OCI-LY7 (cell line): ENCODE measurements around the gene ALK. TPM values are rescaled to one million over a fixed set of nuclear protein-coding genes. Genes with fewer than 3 reads are reported as not detected.

ENCODE experiments used
- BruUV-seq: library from RNA; stranded (reverse); fragments of 400-500 nt; replicated peaks from 2 replicates; lab custom pipeline; 2021; lab: Mats Ljungman, UMichigan
- CTCF ChIA-PET: fragments of 300-600 bp; sonication (Branson Sonifier 250); formaldehyde crosslinking; loops from one replicate; lab custom pipeline; 2022; ENCODE audit warnings: antibody characterized with exemption; ENCODE audit not compliant: unreplicated experiment; lab: Charles Lee
- POLR2A ChIA-PET: fragments of 300-600 bp; sonication (Branson Sonifier 250); formaldehyde crosslinking; loops from one replicate; lab custom pipeline; 2022; ENCODE audit warnings: antibody characterized with exemption; lab: Charles Lee
- DNase-seq: peaks from one replicate; pipeline ENCODE4 v3.0.0-alpha.2; 2015; ENCODE audit warnings: low spot score
- H2AFZ ChIP-seq: fragments of 200-600 bp; sonication (generic), shearing (Covaris generic); 2 replicates; pipeline ENCODE4 v1.6.1; 2014; ENCODE audit warnings: mild to moderate bottlenecking, antibody characterized with exemption, low read length, moderate library complexity
- H3K27ac ChIP-seq: fragments of 200-600 bp; sonication (generic); 2 replicates; pipeline ENCODE4 v1.5.1; 2014; ENCODE audit warnings: mixed run types, low read depth, mild to moderate bottlenecking, moderate library complexity, low read length, inconsistent platforms; ENCODE audit not compliant: poor library complexity, severe bottlenecking
- H3K36me3 ChIP-seq: fragments of 200-600 bp; sonication (generic); 2 replicates; pipeline ENCODE4 v1.6.1; 2014; ENCODE audit warnings: mild to moderate bottlenecking, antibody characterized with exemption, low read length, moderate library complexity, mixed read lengths; ENCODE audit not compliant: insufficient read depth
- H3K4me1 ChIP-seq: fragments of 200-600 bp; sonication (generic); 2 replicates; pipeline ENCODE4 v1.5.1; 2014; ENCODE audit warnings: mild to moderate bottlenecking, low read length; ENCODE audit not compliant: insufficient read depth, poor library complexity, severe bottlenecking
- H3K4me2 ChIP-seq: fragments of 200-600 bp; sonication (generic); 2 replicates; pipeline ENCODE4 v1.6.1; 2014; ENCODE audit warnings: mild to moderate bottlenecking, low read length
- H3K4me3 ChIP-seq: fragments of 200-600 bp; sonication (generic); 2 replicates; pipeline ENCODE4 v1.5.1; 2014; ENCODE audit warnings: mild to moderate bottlenecking, low read depth, low read length; ENCODE audit not compliant: poor library complexity, severe bottlenecking
- H3K79me2 ChIP-seq: fragments of 200-600 bp; sonication (generic); 2 replicates; pipeline ENCODE4 v1.6.1; 2016; ENCODE audit warnings: low read depth, mild to moderate bottlenecking, low read length, moderate library complexity, mixed read lengths; ENCODE audit not compliant: insufficient read depth
- H3K9me2 ChIP-seq: fragments of 200-600 bp; sonication (generic); 2 replicates; pipeline ENCODE4 v1.6.1; 2016; ENCODE audit warnings: mild to moderate bottlenecking, low read length, mixed read lengths; ENCODE audit not compliant: insufficient read depth
- H3K9me3 ChIP-seq: fragments of 200-600 bp; sonication (generic); 2 replicates; pipeline ENCODE4 v1.6.1; 2014; ENCODE audit warnings: mild to moderate bottlenecking, mixed run types, low read length, mixed read lengths
- H4K20me1 ChIP-seq: fragments of 200-600 bp; sonication (generic); 2 replicates; pipeline ENCODE4 v1.6.1; 2014; ENCODE audit warnings: mild to moderate bottlenecking, antibody characterized with exemption, low read length, moderate library complexity, mixed read lengths; ENCODE audit not compliant: insufficient read depth
- EZH2phosphoT487 ChIP-seq: fragments of 200-600 bp; sonication (generic); IDR thresholded peaks from 2 replicates; pipeline ENCODE4 v1.6.1; 2018; ENCODE audit warnings: low read depth, borderline replicate concordance, mild to moderate bottlenecking, mixed run types, antibody characterized with exemption, low read length, moderate library complexity, mixed read lengths
- intact Hi-C: fragments of 100-400 bp; cut with micrococcal nuclease; formaldehyde crosslinking; loops from one replicate; pipeline ENCODE4 v1.10.0; 2022; ENCODE audit not compliant: unreplicated experiment
- total RNA-seq, 2 experiments: library from RNA; depleted of rRNA in 1 of 2; stranded (reverse); fragments of >200 nt in 1 of 2; shearing (Covaris generic) in 1 of 2; gene quantifications; 2 replicates each; pipeline ENCODE4 v1.2.3, GENCODE V29; 2014 to 2022
- TF ChIP-seq, protein P1 (sequence below): fragments of 200-600 bp; sonication (generic); conservative IDR thresholded peaks from 2 replicates; pipeline ENCODE4 v1.5.1; 2014; ENCODE audit warnings: mild to moderate bottlenecking, antibody characterized with exemption, low read length, moderate library complexity, mixed read lengths

The ALK gene
- total RNA-seq, 2 experiments from 2014 or later: 0.09 TPM; not detected in 1

DNA sequence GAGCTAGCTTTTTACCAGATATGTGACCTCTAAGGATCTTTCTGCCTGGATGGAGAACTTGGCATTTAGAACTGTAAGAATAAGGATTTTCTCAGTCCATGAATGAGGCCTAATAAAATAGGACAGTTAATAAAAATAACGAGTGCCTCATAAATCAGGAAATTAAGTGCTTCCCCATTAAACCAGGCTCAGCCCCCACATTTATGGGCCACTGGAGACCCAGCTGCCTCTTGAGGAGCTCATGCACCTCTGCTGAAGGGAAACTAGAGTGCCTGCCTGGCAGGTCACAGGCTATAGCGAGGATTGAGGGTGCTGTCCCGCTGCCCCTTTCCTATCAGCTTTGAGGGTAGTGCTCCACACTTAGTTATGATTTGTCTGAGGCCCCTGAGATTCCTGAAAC lies 158.0 kb downstream of the ALK start:
- TF ChIP-seq, protein P1, sequence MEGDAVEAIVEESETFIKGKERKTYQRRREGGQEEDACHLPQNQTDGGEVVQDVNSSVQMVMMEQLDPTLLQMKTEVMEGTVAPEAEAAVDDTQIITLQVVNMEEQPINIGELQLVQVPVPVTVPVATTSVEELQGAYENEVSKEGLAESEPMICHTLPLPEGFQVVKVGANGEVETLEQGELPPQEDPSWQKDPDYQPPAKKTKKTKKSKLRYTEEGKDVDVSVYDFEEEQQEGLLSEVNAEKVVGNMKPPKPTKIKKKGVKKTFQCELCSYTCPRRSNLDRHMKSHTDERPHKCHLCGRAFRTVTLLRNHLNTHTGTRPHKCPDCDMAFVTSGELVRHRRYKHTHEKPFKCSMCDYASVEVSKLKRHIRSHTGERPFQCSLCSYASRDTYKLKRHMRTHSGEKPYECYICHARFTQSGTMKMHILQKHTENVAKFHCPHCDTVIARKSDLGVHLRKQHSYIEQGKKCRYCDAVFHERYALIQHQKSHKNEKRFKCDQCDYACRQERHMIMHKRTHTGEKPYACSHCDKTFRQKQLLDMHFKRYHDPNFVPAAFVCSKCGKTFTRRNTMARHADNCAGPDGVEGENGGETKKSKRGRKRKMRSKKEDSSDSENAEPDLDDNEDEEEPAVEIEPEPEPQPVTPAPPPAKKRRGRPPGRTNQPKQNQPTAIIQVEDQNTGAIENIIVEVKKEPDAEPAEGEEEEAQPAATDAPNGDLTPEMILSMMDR: no peak
- no peak for TF ChIP-seq EZH2phosphoT487
- CTCF ChIA-PET: no interaction called here
- H4K20me1 ChIP-seq: no peaks in the 10 kb centered on the region
- H3K4me3 ChIP-seq: no peak overlapping the region
- no peaks in the 10 kb centered on the region for H3K79me2 ChIP-seq
- no peaks in the 10 kb centered on the region for H3K4me1 ChIP-seq
- H2AFZ ChIP-seq: no peak overlapping the region
- intact Hi-C loops: no loop called here
- no peaks in the 10 kb centered on the region for H3K9me3 ChIP-seq
- H3K36me3 ChIP-seq: no peaks in the 10 kb centered on the region
- H3K9me2 ChIP-seq: no peaks in the 10 kb centered on the region
- DNase-seq: no peak
- BruUV-seq: no TSS peak
- POLR2A ChIA-PET: no interaction called here
- H3K27ac ChIP-seq: no peak overlapping the region
- H3K4me2 ChIP-seq: no peak overlapping the region

DNA sequence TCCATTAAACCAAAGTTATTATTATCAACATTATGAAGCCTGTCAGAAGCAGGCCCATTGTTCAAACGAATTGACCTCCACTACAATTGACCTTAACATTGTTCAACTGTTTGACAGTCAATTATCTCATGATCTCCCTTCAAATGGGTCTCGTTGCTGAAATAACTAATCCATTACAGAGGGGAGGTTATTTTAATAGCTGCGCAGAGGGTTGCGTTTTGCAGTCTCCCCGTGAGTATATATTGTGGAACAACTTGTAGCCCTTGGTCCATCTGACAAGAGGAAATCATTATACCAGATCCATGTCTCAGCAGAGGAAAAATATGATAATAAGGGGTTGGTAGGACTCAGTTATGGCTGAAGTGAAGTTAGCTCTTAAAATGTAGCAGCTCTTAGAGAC lies 159.1 kb downstream of the ALK start:
- no peak overlapping the region for H3K4me2 ChIP-seq
- no peaks in the 10 kb centered on the region for H3K79me2 ChIP-seq
- intact Hi-C loops: no loop called here
- H4K20me1 ChIP-seq: no peaks in the 10 kb centered on the region
- no TSS peak for BruUV-seq
- CTCF ChIA-PET: no interaction called here
- no peaks in the 10 kb centered on the region for H3K4me1 ChIP-seq
- no peak overlapping the region for H2AFZ ChIP-seq
- no peaks in the 10 kb centered on the region for H3K36me3 ChIP-seq
- no peak for DNase-seq
- H3K4me3 ChIP-seq: no peak overlapping the region
- no peaks in the 10 kb centered on the region for H3K9me2 ChIP-seq
- TF ChIP-seq, protein P1: no peak
- TF ChIP-seq EZH2phosphoT487: no peak
- POLR2A ChIA-PET: no interaction called here
- H3K27ac ChIP-seq: no peak overlapping the region
- H3K9me3 ChIP-seq: no peaks in the 10 kb centered on the region

GRCh38 chr2:29761278-29761677 lies 160.1 kb downstream of the ALK start:
- Histone ChIP-seq H3K4me3 (no peak overlapping the region), H3K36me3 (no peaks in the 10 kb centered on the region), H2AFZ (no peak overlapping the region), H3K4me1 (no peaks in the 10 kb centered on the region), H3K9me2 (no peaks in the 10 kb centered on the region), H3K9me3 (no peaks in the 10 kb centered on the region), H4K20me1 (no peaks in the 10 kb centered on the region), H3K79me2 (no peaks in the 10 kb centered on the region), H3K27ac (no peak overlapping the region), H3K4me2 (no peak overlapping the region)
- ChIA-PET POLR2A (no interaction called here), CTCF (no interaction called here)
- BruUV-seq: no TSS peak
- intact Hi-C loops: no loop called here
- DNase-seq: no peak
- no peak for TF ChIP-seq EZH2phosphoT487
- TF ChIP-seq, protein P1: no peak
